Panc1 (cell line): Measurements from ENCODE around the gene NFATC1.

Source experiments
- POLR2AphosphoS5 ChIP-seq: IDR thresholded peaks from 2 replicates; pipeline ENCODE4 v1.6.1; 2012; ENCODE audit warnings: mild to moderate bottlenecking, low read depth, low read length, moderate library complexity
- SIN3A ChIP-seq: IDR thresholded peaks from 2 replicates; pipeline ENCODE4 v1.6.1; 2012; ENCODE audit warnings: low read depth, mild to moderate bottlenecking, low read length, moderate library complexity, borderline replicate concordance; ENCODE audit not compliant: insufficient read depth
- TCF7L2 ChIP-seq: IDR thresholded peaks from 2 replicates; pipeline ENCODE4 v1.6.1; 2011; ENCODE audit warnings: mild to moderate bottlenecking, low read depth, low read length, inconsistent platforms
- TF ChIP-seq, protein P1 (sequence below): fragments of 450-650 bp; IDR thresholded peaks from 2 replicates; pipeline ENCODE4 v1.5.1; 2017; ENCODE audit warnings: mild to moderate bottlenecking
- TF ChIP-seq, protein P2 (sequence below), 2 experiments: IDR thresholded peaks; 2 replicates each; pipeline ENCODE4 v1.6.1; 2011 to 2012; ENCODE audit warnings: low read depth in 2 of 2, control low read depth in 1 of 2, low read length in 1 of 2, mild to moderate bottlenecking in 1 of 2, moderate library complexity in 1 of 2; ENCODE audit not compliant: insufficient read depth in 1 of 2

DNA sequence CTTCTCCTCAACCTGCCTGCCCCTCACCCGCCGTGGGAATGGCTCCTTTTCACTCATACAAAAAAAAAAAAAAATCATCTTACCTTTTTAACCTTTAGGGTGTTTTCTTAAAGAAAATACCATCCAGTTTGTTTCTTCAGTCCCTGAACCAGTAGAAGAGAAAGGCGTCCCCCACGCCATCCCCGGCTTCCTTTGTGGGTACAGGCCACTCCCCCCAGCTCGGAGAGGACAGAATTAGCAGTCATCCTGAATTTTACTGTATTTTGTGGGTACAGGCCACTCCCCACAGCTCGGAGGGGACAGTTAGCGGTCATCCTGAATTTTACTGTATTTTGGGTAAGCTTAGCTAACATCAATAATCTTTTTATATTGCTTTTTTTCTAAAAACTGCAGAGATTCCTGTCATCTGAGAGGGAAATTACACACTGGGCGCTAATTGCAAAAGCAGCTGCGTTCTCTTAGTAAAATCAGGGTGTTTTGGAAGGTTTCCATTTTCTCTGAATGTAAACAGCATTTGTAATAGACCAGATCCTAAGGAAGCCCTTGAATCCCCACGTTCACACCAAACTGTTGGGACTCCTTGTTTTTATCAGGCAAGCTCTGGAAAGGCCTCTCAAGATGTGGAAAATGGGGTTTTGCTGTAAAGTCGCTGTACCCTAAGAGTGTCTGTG is 72.5 kb downstream of the NFATC1 start:
- TF ChIP-seq, protein P1, sequence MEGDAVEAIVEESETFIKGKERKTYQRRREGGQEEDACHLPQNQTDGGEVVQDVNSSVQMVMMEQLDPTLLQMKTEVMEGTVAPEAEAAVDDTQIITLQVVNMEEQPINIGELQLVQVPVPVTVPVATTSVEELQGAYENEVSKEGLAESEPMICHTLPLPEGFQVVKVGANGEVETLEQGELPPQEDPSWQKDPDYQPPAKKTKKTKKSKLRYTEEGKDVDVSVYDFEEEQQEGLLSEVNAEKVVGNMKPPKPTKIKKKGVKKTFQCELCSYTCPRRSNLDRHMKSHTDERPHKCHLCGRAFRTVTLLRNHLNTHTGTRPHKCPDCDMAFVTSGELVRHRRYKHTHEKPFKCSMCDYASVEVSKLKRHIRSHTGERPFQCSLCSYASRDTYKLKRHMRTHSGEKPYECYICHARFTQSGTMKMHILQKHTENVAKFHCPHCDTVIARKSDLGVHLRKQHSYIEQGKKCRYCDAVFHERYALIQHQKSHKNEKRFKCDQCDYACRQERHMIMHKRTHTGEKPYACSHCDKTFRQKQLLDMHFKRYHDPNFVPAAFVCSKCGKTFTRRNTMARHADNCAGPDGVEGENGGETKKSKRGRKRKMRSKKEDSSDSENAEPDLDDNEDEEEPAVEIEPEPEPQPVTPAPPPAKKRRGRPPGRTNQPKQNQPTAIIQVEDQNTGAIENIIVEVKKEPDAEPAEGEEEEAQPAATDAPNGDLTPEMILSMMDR, result no peak
- TF ChIP-seq, protein P2, sequence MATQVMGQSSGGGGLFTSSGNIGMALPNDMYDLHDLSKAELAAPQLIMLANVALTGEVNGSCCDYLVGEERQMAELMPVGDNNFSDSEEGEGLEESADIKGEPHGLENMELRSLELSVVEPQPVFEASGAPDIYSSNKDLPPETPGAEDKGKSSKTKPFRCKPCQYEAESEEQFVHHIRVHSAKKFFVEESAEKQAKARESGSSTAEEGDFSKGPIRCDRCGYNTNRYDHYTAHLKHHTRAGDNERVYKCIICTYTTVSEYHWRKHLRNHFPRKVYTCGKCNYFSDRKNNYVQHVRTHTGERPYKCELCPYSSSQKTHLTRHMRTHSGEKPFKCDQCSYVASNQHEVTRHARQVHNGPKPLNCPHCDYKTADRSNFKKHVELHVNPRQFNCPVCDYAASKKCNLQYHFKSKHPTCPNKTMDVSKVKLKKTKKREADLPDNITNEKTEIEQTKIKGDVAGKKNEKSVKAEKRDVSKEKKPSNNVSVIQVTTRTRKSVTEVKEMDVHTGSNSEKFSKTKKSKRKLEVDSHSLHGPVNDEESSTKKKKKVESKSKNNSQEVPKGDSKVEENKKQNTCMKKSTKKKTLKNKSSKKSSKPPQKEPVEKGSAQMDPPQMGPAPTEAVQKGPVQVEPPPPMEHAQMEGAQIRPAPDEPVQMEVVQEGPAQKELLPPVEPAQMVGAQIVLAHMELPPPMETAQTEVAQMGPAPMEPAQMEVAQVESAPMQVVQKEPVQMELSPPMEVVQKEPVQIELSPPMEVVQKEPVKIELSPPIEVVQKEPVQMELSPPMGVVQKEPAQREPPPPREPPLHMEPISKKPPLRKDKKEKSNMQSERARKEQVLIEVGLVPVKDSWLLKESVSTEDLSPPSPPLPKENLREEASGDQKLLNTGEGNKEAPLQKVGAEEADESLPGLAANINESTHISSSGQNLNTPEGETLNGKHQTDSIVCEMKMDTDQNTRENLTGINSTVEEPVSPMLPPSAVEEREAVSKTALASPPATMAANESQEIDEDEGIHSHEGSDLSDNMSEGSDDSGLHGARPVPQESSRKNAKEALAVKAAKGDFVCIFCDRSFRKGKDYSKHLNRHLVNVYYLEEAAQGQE (IDR thresholded peaks at IDR 0.05; ENCODE audit: insufficient read depth in 1 of 2, low read depth in 2 of 2, low read length in 1 of 2), result no peak
- no peak for TF ChIP-seq POLR2AphosphoS5
- no peak for TF ChIP-seq TCF7L2
- no peak for TF ChIP-seq SIN3A
